MM.1S (cell line): ENCODE data around the gene GUCY2C.
A peak's percentile ranks its signal among the peaks of the same experiment; 100 is the strongest.

Source experiments
- DNase-seq: peaks from one replicate; pipeline ENCODE4 v3.0.0-alpha.2; 2015
- H2AFZ ChIP-seq: fragments of 300-600 bp; sonication (generic); 2 replicates; pipeline ENCODE4 v1.6.0; 2016; ENCODE audit warnings: antibody characterized with exemption, low read length
- H3F3A ChIP-seq: fragments of 300-600 bp; sonication (generic); 2 replicates; pipeline ENCODE4 v1.6.1; 2016; ENCODE audit warnings: mild to moderate bottlenecking, antibody characterized with exemption, low read length, moderate library complexity, mixed read lengths; ENCODE audit not compliant: insufficient read depth
- H3K27ac ChIP-seq: fragments of 300-600 bp; sonication (generic); 2 replicates; pipeline ENCODE4 v1.5.1; 2016; ENCODE audit warnings: mild to moderate bottlenecking, low read length
- H3K27me3 ChIP-seq: fragments of 300-600 bp; sonication (generic); replicated peaks from 2 replicates; pipeline ENCODE4 v1.6.0; 2016; ENCODE audit warnings: low read length; ENCODE audit not compliant: insufficient read depth
- H3K36me3 ChIP-seq: fragments of 300-600 bp; sonication (generic); replicated peaks from 2 replicates; pipeline ENCODE4 v1.6.1; 2016; ENCODE audit warnings: mild to moderate bottlenecking, low read length, mixed read lengths; ENCODE audit not compliant: insufficient read depth
- H3K4me1 ChIP-seq: fragments of 300-600 bp; sonication (generic); 2 replicates; pipeline ENCODE4 v1.6.1; 2016; ENCODE audit warnings: low read length, mixed read lengths
- H3K4me2 ChIP-seq: fragments of 300-600 bp; sonication (generic); 2 replicates; pipeline ENCODE4 v1.6.0; 2016; ENCODE audit warnings: low read depth, low read length
- H3K4me3 ChIP-seq: fragments of 300-600 bp; sonication (generic); 2 replicates; pipeline ENCODE4 v1.5.1; 2016; ENCODE audit warnings: low read length, mixed read lengths
- H3K79me2 ChIP-seq: fragments of 300-600 bp; sonication (generic); 2 replicates; pipeline ENCODE4 v1.6.1; 2016; ENCODE audit warnings: mixed run types, low read length, mixed read lengths
- H3K9ac ChIP-seq: fragments of 300-600 bp; sonication (generic); 2 replicates; pipeline ENCODE4 v1.6.1; 2016; ENCODE audit warnings: low read length, mixed read lengths
- H3K9me2 ChIP-seq: fragments of 300-600 bp; sonication (generic); replicated peaks from 2 replicates; pipeline ENCODE4 v1.6.1; 2016; ENCODE audit warnings: mild to moderate bottlenecking, low read length, mixed read lengths; ENCODE audit not compliant: insufficient read depth
- H3K9me3 ChIP-seq: fragments of 300-600 bp; sonication (generic); replicated peaks from 2 replicates; pipeline ENCODE4 v1.6.1; 2016; ENCODE audit warnings: mild to moderate bottlenecking, low read length, mixed read lengths; ENCODE audit not compliant: insufficient read depth
- H4K20me1 ChIP-seq: fragments of 300-600 bp; sonication (generic); 2 replicates; pipeline ENCODE4 v1.6.1; 2016; ENCODE audit warnings: mild to moderate bottlenecking, low read length, moderate library complexity, mixed read lengths; ENCODE audit not compliant: insufficient read depth
- CTCF ChIP-seq: fragments of 300-600 bp; sonication (generic); IDR thresholded peaks from 2 replicates; pipeline ENCODE4 v1.5.1; 2016; ENCODE audit warnings: antibody characterized with exemption, low read length, mixed read lengths
- EZH2 ChIP-seq: fragments of 300-600 bp; sonication (generic); optimal IDR thresholded peaks from 2 replicates; pipeline ENCODE3; 2017; ENCODE audit warnings: low read depth, mild to moderate bottlenecking, antibody characterized with exemption, low read length, mixed read lengths
- EZH2phosphoT487 ChIP-seq: fragments of 300-600 bp; sonication (generic); IDR thresholded peaks from 2 replicates; pipeline ENCODE4 v1.6.1; 2018; ENCODE audit warnings: antibody characterized with exemption, low read length

Gene GUCY2C

GRCh38 chr12:14723763-14724162 is 27.4 kb upstream of the GUCY2C start:
- Histone ChIP-seq H2AFZ (no peak overlapping the region), H3K27ac (no peak overlapping the region), H3K4me2 (no peak overlapping the region), H3K36me3 (no peaks in the 10 kb centered on the region), H3K9me3 (no peaks in the 10 kb centered on the region), H3K4me3 (no peak overlapping the region), H3K79me2 (no peaks in the 10 kb centered on the region), H3K9me2 (no peaks in the 10 kb centered on the region), H3K27me3 (no peaks in the 10 kb centered on the region), H3K4me1 (no peaks in the 10 kb centered on the region), H3K9ac (no peak overlapping the region), H4K20me1 (no peaks in the 10 kb centered on the region), H3F3A (no peaks in the 10 kb centered on the region)
- peak; percentile 36 for DNase-seq
- TF ChIP-seq CTCF = peak; percentile 70
- no peak for TF ChIP-seq EZH2
- no peak for TF ChIP-seq EZH2phosphoT487

DNA sequence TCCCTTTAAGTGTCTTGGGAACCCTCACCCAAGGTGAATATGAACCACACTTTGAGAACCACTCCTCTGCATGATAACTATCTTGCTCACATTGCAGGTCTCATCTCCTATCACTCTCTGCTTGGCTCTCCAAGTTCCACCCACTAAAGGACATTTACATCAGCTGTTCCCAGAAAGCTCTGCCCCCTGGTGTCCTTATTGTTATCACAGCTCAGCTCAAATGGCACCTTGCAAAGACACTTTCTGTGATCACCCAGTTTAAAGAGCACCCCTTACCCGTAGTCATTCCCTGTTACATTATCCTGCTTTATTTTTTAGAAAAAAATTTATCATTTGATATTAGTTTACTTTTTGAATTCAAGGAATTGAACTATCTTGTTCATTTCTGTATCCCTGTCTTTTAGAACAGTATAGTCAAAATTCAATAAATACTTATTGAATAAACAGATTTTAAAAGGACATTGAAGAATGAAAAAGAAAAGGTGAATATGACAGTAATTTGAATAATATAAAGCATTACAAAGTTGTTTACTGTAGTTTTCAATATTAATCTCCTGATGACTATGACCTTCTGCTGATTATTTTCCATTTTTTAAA is 20.5 kb upstream of the GUCY2C start:
- Histone ChIP-seq H3K9ac (no peak overlapping the region), H3K9me3 (no peaks in the 10 kb centered on the region)
- peak; percentile 36 for DNase-seq

GRCh38 chr12:14714437-14714836 is 18.0 kb upstream of the GUCY2C start:
- H3K9me2 ChIP-seq = no peaks in the 10 kb centered on the region
- H3K27me3 ChIP-seq = no peaks in the 10 kb centered on the region
- H3K36me3 ChIP-seq = no peaks in the 10 kb centered on the region
- no peak overlapping the region for H3K4me3 ChIP-seq
- H3K4me2 ChIP-seq = no peak overlapping the region
- no peaks in the 10 kb centered on the region for H4K20me1 ChIP-seq
- H3K9me3 ChIP-seq = no peaks in the 10 kb centered on the region
- no peaks in the 10 kb centered on the region for H3F3A ChIP-seq
- no peak overlapping the region for H2AFZ ChIP-seq
- H3K27ac ChIP-seq = no peak overlapping the region
- no peaks in the 10 kb centered on the region for H3K4me1 ChIP-seq
- no peak for TF ChIP-seq EZH2phosphoT487
- no peak for TF ChIP-seq EZH2
- TF ChIP-seq CTCF = no peak
- no peaks in the 10 kb centered on the region for H3K79me2 ChIP-seq
- no peak overlapping the region for H3K9ac ChIP-seq
- no peak for DNase-seq

More for the DNA sequence above, 20.5 kb upstream of the GUCY2C start:
- H3K4me2 ChIP-seq = no peak overlapping the region
- H3K36me3 ChIP-seq = no peaks in the 10 kb centered on the region
- no peak overlapping the region for H3K27ac ChIP-seq
- H3K79me2 ChIP-seq = no peaks in the 10 kb centered on the region
- H4K20me1 ChIP-seq = no peaks in the 10 kb centered on the region
- H3K4me3 ChIP-seq = no peak overlapping the region
- no peaks in the 10 kb centered on the region for H3K9me2 ChIP-seq
- H3K4me1 ChIP-seq = no peaks in the 10 kb centered on the region
- no peak overlapping the region for H2AFZ ChIP-seq
- H3K27me3 ChIP-seq = no peaks in the 10 kb centered on the region
- no peaks in the 10 kb centered on the region for H3F3A ChIP-seq
- TF ChIP-seq CTCF (peak; percentile 57), EZH2 (no peak), EZH2phosphoT487 (no peak)
